Activated CD4-positive, alpha-beta memory T cell treated with anti-CD3 and anti-CD28 coated beads, Interleukin-2, amount 10 ng/mL, durations not matched to agents 7 days and 5 days (primary cell): ENCODE data around the gene TWNK. TPM values are rescaled to one million over a fixed set of nuclear protein-coding genes. Genes with fewer than 3 reads are reported as not detected.
A peak's percentile ranks its signal among the peaks of the same experiment; 100 is the strongest.

Experiments
- CTCF ChIA-PET: fragments of 350-600 bp; sonication (Branson Sonifier 250); formaldehyde crosslinking; loops from one replicate; lab custom pipeline; 2021; ENCODE audit warnings: antibody characterized with exemption, inconsistent platforms; lab: Charles Lee
- POLR2A ChIA-PET: fragments of 350-600 bp; sonication (Branson Sonifier 250); formaldehyde crosslinking; loops from one replicate; lab custom pipeline; 2021; ENCODE audit warnings: antibody characterized with exemption; lab: Charles Lee
- DNase-seq: peaks from one replicate; pipeline ENCODE4 v3.0.0-alpha.2; 2020
- H3K27ac Mint-ChIP-seq: one replicate; pipeline ENCODE4 v1.8.0; 2021; ENCODE audit warnings: mild to moderate bottlenecking, mixed read lengths
- H3K27me3 Mint-ChIP-seq: one replicate; pipeline ENCODE4 v1.8.0; 2021; ENCODE audit warnings: mixed read lengths
- H3K36me3 Mint-ChIP-seq: one replicate; pipeline ENCODE4 v1.8.0; 2021; ENCODE audit warnings: low read depth, mixed read lengths
- H3K4me1 Mint-ChIP-seq: one replicate; pipeline ENCODE4 v1.8.0; 2021; ENCODE audit warnings: mixed read lengths
- H3K4me3 Mint-ChIP-seq: one replicate; pipeline ENCODE4 v1.8.0; 2021; ENCODE audit warnings: mild to moderate bottlenecking, mixed read lengths
- H3K9me3 Mint-ChIP-seq: one replicate; pipeline ENCODE4 v1.8.0; 2021; ENCODE audit warnings: mixed read lengths
- total RNA-seq, 2 experiments: library from RNA; stranded (reverse); gene quantifications; one replicate each; pipeline ENCODE4 v1.2.3, GENCODE V29; 2021

The TWNK gene
- total RNA-seq, 2 experiments from 2014 or later = 6.4 to 7.1 TPM

- Mint-ChIP-seq H3K9me3 (no peaks in the 10 kb centered on the region), H3K36me3 (no peaks in the 10 kb centered on the region), H3K27me3 (peaks cover 37% of the 10 kb centered on the region), H3K4me1 (peaks cover 13% of the 10 kb centered on the region), H3K27ac (no peak overlapping the region), H3K4me3 (no peak overlapping the region)
- ChIA-PET POLR2A (interaction anchor here (1.3 kb wide), 1 partner anchor 12 kb away, joined by 6 read pairs; the partner anchor contains the start of genes PDZD7 and SFXN3), CTCF (interaction anchor here (0.6 to 6.9 kb wide), 17 partner anchors 10 to 123 kb away, joined by 3 to 186 read pairs (median 9); partner anchors contain the start of genes KAZALD1, LZTS2, PDZD7 and SFXN3)
- DNase-seq = peak; percentile 84
These were observed 31.5 kb downstream of the TWNK start for GRCh38 chr10:101018600-101019439.

- Mint-ChIP-seq H3K36me3 (no peaks in the 10 kb centered on the region), H3K27ac (no peak overlapping the region), H3K4me3 (no peak overlapping the region), H3K27me3 (peaks cover 34% of the 10 kb centered on the region), H3K9me3 (no peaks in the 10 kb centered on the region), H3K4me1 (peaks cover 10% of the 10 kb centered on the region)
- ChIA-PET CTCF (interaction anchor here (0.6 to 6.9 kb wide), 17 partner anchors 9 to 424 kb away, joined by 3 to 186 read pairs (median 9); partner anchors contain the start of genes KAZALD1, LZTS2, PDZD7 and SFXN3), POLR2A (interaction anchor here (1.3 kb wide), 1 partner anchor 12 kb away, joined by 6 read pairs; the partner anchor contains the start of genes PDZD7 and SFXN3)
- no peak for DNase-seq
These were observed 32.0 kb downstream of the TWNK start for GRCh38 chr10:101019440-101019703.

GRCh38 chr10:101020427-101021075, 33.2 kb downstream of the TWNK start:
- Mint-ChIP-seq H3K4me1 (peaks cover 5% of the 10 kb centered on the region), H3K27ac (no peak overlapping the region), H3K9me3 (no peaks in the 10 kb centered on the region), H3K36me3 (no peaks in the 10 kb centered on the region), H3K4me3 (no peak overlapping the region), H3K27me3 (peaks cover 29% of the 10 kb centered on the region)
- CTCF ChIA-PET = interaction anchor here (0.6 to 4.4 kb wide), 3 partner anchors 22 to 423 kb away, joined by 3 to 48 read pairs (median 3); no protein-coding TSS in a partner anchor
- DNase-seq = no peak
- POLR2A ChIA-PET = no interaction called here

GRCh38 chr10:101021239-101021638, 33.9 kb downstream of the TWNK start:
- Mint-ChIP-seq H3K27ac (no peak overlapping the region), H3K4me3 (no peak overlapping the region), H3K27me3 (peaks cover 25% of the 10 kb centered on the region), H3K36me3 (no peaks in the 10 kb centered on the region), H3K4me1 (peaks cover 5% of the 10 kb centered on the region), H3K9me3 (no peaks in the 10 kb centered on the region)
- ChIA-PET CTCF (interaction anchor here (1.7 kb wide), 1 partner anchor 23 kb away, joined by 4 read pairs; no protein-coding TSS in a partner anchor), POLR2A (no interaction called here)
- no peak for DNase-seq

- CTCF ChIA-PET = interaction anchor here (1.7 kb wide), 1 partner anchor 24 kb away, joined by 4 read pairs; no protein-coding TSS in a partner anchor
- H3K4me1 Mint-ChIP-seq = peaks cover 5% of the 10 kb centered on the region
- peaks cover 19% of the 10 kb centered on the region for H3K27me3 Mint-ChIP-seq
- no peak overlapping the region for H3K27ac Mint-ChIP-seq
- POLR2A ChIA-PET = no interaction called here
- DNase-seq = no peak
- H3K4me3 Mint-ChIP-seq = no peak overlapping the region
- no peaks in the 10 kb centered on the region for H3K36me3 Mint-ChIP-seq
- H3K9me3 Mint-ChIP-seq = no peaks in the 10 kb centered on the region
These were observed 34.4 kb downstream of the TWNK start for GRCh38 chr10:101021692-101022251.

GRCh38 chr10:101022967-101023705, 35.8 kb downstream of the TWNK start:
- CTCF ChIA-PET = interaction anchor here (1.7 kb wide), 1 partner anchor 25 kb away, joined by 4 read pairs; no protein-coding TSS in a partner anchor
- peaks cover 5% of the 10 kb centered on the region for H3K4me1 Mint-ChIP-seq
- no peaks in the 10 kb centered on the region for H3K36me3 Mint-ChIP-seq
- no peaks in the 10 kb centered on the region for H3K9me3 Mint-ChIP-seq
- peaks cover 19% of the 10 kb centered on the region for H3K27me3 Mint-ChIP-seq
- H3K4me3 Mint-ChIP-seq = no peak overlapping the region
- POLR2A ChIA-PET = no interaction called here
- no peak for DNase-seq
- no peak overlapping the region for H3K27ac Mint-ChIP-seq

GRCh38 chr10:101027106-101027720, 39.9 kb downstream of the TWNK start:
- H3K36me3 Mint-ChIP-seq = peaks cover under 1% of the 10 kb centered on the region
- CTCF ChIA-PET = interaction anchor here (0.6 to 8.6 kb wide), 5 partner anchors 11 to 115 kb away, joined by 3 to 120 read pairs (median 3); no protein-coding TSS in a partner anchor
- H3K4me1 Mint-ChIP-seq = peaks cover 5% of the 10 kb centered on the region
- H3K27me3 Mint-ChIP-seq = peaks cover 14% of the 10 kb centered on the region
- POLR2A ChIA-PET = interaction anchor here (2.2 kb wide), 1 partner anchor 16 kb away, joined by 7 read pairs; no protein-coding TSS in a partner anchor
- H3K9me3 Mint-ChIP-seq = no peaks in the 10 kb centered on the region
- no peak overlapping the region for H3K27ac Mint-ChIP-seq
- no peak overlapping the region for H3K4me3 Mint-ChIP-seq
- no peak for DNase-seq

GRCh38 chr10:101028446-101029337, 41.3 kb downstream of the TWNK start:
- DNase-seq = no peak
- CTCF ChIA-PET = interaction anchor here (0.6 to 8.6 kb wide), 5 partner anchors 12 to 58 kb away, joined by 3 to 120 read pairs (median 4); no protein-coding TSS in a partner anchor
- Mint-ChIP-seq H3K27ac (no peak overlapping the region), H3K4me1 (peaks cover 20% of the 10 kb centered on the region), H3K9me3 (no peaks in the 10 kb centered on the region), H3K4me3 (no peak overlapping the region), H3K27me3 (peaks cover 14% of the 10 kb centered on the region), H3K36me3 (peaks cover 8% of the 10 kb centered on the region)
- POLR2A ChIA-PET = interaction anchor here (1.2 to 4.6 kb wide), 2 partner anchors 13 to 30 kb away, joined by 4 to 25 read pairs; partner anchors contain the start of gene LZTS2

- no peaks in the 10 kb centered on the region for H3K9me3 Mint-ChIP-seq
- peaks cover 26% of the 10 kb centered on the region for H3K4me1 Mint-ChIP-seq
- H3K4me3 Mint-ChIP-seq = no peak overlapping the region
- no peak for DNase-seq
- POLR2A ChIA-PET = interaction anchor here (1.2 to 4.6 kb wide), 5 partner anchors 10 to 31 kb away, joined by 4 to 36 read pairs (median 25); partner anchors contain the start of genes KAZALD1 and LZTS2
- peaks cover 14% of the 10 kb centered on the region for H3K27me3 Mint-ChIP-seq
- CTCF ChIA-PET = interaction anchor here (0.7 to 8.6 kb wide), 8 partner anchors 12 to 37 kb away, joined by 3 to 120 read pairs (median 8); no protein-coding TSS in a partner anchor
- peaks cover 13% of the 10 kb centered on the region for H3K36me3 Mint-ChIP-seq
- H3K27ac Mint-ChIP-seq = no peak overlapping the region
These were observed 42.4 kb downstream of the TWNK start for GRCh38 chr10:101029520-101030295.

GRCh38 chr10:101030496-101031127, 43.3 kb downstream of the TWNK start:
- no peak for DNase-seq
- Mint-ChIP-seq H3K36me3 (peaks cover 18% of the 10 kb centered on the region), H3K27ac (no peak overlapping the region), H3K9me3 (no peaks in the 10 kb centered on the region), H3K4me3 (peak overlapping the region; percentile 91), H3K4me1 (peaks cover 27% of the 10 kb centered on the region), H3K27me3 (peaks cover 14% of the 10 kb centered on the region)
- ChIA-PET POLR2A (interaction anchor here (0.6 to 4.6 kb wide), 14 partner anchors 9 to 665 kb away, joined by 3 to 36 read pairs (median 6); partner anchors contain the start of genes KAZALD1 and SLF2), CTCF (interaction anchor here (1.0 to 8.6 kb wide), 15 partner anchors 11 to 131 kb away, joined by 3 to 120 read pairs (median 6); partner anchors contain the start of gene KAZALD1)
